ENCODE data around the gene SENP5. TPM values are rescaled to one million over a fixed set of nuclear protein-coding genes. Genes with fewer than 3 reads are reported as not detected.
A peak's percentile ranks its signal among the peaks of the same experiment; 100 is the strongest.

Gene SENP5
- total and polyA plus RNA-seq, 2 experiments from 2014 or later, result 16.8 to 37.9 TPM

DNA sequence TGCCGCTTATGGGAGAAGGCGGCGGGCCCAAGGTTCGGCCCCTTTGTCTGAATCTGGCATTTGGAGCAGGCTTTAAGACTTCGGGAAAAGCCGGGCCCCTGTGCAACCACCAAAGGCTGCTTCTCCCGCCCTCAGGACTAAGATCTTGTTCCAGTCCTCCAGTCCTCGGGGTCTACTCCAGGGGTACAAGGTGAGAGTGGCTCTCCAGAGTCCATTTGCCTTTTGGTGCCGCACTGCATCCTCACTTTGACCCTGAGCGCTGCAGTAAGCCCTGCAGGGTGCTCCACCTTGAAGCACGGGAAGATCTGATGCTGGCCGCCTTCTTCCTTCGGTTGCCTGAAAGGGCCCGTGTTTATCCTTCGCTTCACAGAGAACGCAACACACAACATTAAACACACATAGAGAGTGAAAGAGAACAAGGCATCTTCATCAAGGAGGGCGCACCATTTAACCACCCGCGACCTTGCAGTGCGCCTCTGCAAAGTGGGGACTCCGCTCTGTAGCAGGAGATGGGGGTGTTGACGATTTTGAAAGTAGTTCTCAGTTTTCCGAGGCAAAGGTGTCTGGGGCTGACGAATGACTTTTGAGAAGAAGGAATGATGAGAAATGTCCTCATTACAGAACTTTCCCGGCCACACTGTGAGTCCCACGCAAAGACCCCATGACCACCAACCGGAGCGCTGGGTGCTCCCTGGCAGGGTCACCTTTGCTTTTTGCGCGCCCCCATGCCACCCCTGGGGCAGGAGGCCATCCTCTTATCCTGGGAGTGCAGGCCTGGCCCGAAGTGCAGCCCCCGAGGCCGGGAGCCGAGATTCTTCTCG lies 99.9 kb downstream of the SENP5 start:
- H3K4me3 ChIP-seq, result no peak overlapping the region
- WGBS (ENCODE audit: low lambda C conversion rate, missing lambda C conversion rate), result 72% methylated on average over 34 of the region's 35 CpGs
- no peaks in the 10 kb centered on the region for H4K20me1 ChIP-seq (ENCODE audit: insufficient read depth, poor library complexity, severe bottlenecking)
- peaks cover 25% of the 10 kb centered on the region for H3K79me2 ChIP-seq
- no peak for DNase-seq (ENCODE audit: low spot score)
- H3K27ac ChIP-seq, result peak overlapping the region; percentile 74
- H3K9me2 ChIP-seq (replicated peaks; ENCODE audit: insufficient read depth), result no peaks in the 10 kb centered on the region
- peaks cover 18% of the 10 kb centered on the region for H3K4me1 ChIP-seq (ENCODE audit: insufficient read depth)
- peak overlapping the region; percentile 100 for H3K4me2 ChIP-seq
- no peaks in the 10 kb centered on the region for H3K36me3 ChIP-seq (replicated peaks; ENCODE audit: insufficient read depth, low read depth)
- H2AFZ ChIP-seq, result no peak overlapping the region
- TF ChIP-seq, protein P1, sequence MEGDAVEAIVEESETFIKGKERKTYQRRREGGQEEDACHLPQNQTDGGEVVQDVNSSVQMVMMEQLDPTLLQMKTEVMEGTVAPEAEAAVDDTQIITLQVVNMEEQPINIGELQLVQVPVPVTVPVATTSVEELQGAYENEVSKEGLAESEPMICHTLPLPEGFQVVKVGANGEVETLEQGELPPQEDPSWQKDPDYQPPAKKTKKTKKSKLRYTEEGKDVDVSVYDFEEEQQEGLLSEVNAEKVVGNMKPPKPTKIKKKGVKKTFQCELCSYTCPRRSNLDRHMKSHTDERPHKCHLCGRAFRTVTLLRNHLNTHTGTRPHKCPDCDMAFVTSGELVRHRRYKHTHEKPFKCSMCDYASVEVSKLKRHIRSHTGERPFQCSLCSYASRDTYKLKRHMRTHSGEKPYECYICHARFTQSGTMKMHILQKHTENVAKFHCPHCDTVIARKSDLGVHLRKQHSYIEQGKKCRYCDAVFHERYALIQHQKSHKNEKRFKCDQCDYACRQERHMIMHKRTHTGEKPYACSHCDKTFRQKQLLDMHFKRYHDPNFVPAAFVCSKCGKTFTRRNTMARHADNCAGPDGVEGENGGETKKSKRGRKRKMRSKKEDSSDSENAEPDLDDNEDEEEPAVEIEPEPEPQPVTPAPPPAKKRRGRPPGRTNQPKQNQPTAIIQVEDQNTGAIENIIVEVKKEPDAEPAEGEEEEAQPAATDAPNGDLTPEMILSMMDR (IDR thresholded peaks at IDR 0.05; ENCODE audit: poor library complexity), result no peak
- TF ChIP-seq EZH2 (IDR thresholded peaks at IDR 0.05; ENCODE audit: borderline replicate concordance), result peak; percentile 6
- no peak for TF ChIP-seq EZH2phosphoT487 (IDR thresholded peaks at IDR 0.05; ENCODE audit: low read depth, severe bottlenecking, unreplicated experiment)
- peaks cover 4% of the 10 kb centered on the region for H3K27me3 ChIP-seq
- H3K9me3 ChIP-seq (ENCODE audit: low read depth), result no peaks in the 10 kb centered on the region

DNA sequence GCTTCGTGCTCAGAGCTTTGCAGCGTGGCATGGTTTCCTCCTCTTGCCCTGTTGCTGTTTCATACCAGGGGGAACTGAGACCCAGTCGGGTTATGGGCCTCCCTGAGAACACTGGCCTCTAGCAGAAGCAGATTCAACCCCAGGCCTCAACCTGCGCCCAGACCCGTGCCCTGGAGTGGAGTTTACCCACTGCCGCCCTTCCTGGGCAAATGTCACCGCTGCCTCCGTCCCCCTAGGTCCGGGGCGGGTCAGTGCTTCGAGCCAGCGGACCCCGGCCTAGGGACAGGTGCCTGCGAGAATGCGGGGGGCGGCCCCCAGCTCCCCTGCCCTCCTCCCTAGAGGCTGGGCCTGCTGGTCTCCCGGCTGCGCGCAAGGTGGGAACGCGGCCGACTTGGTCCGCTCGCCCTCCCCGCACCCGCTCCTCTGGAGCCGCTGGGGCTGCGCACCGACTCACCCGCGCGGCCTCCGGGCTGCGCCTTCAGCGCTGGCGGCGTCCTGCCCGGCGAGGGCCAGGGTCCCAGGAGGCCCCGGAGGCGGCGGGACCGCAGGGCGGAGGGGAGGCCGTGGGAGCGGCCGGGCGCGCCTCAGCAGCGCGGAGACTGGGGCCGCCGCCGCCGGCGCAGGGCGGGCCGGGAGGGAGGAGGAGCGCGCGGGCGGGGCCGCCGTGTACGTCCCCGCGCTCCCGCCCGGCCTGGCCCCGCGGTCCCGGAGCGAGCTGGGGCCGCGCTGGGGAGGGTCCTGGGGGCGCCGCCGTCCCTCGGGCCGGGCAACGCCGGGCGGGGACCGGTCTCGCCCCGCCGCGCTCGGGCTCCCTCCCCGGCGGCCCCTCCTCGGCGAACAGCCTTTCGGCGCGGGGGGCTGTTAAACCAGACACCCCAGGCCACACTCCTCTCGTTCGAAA lies 100.8 kb downstream of the SENP5 start, which contains the start of gene PIGZ:
TSS of gene PIGZ (minus strand) at position 601 of the 901 bp plus-strand sequence. CDS start 16,802 bp downstream, outside the sequence.
- Histone ChIP-seq H3K4me1 (ENCODE audit: insufficient read depth) (peaks cover 10% of the 10 kb centered on the region), H3K27me3 (peaks cover 4% of the 10 kb centered on the region), H3K27ac (peak within 1 kb of the TSS; percentile 89), H3K79me2 (peaks cover 25% of the 10 kb centered on the region), H3K9me3 (ENCODE audit: low read depth) (no peaks in the 10 kb centered on the region), H3K4me2 (peak within 1 kb of the TSS; percentile 100), H3K4me3 (peak within 1 kb of the TSS; percentile 83), H3K9me2 (replicated peaks; ENCODE audit: insufficient read depth) (no peaks in the 10 kb centered on the region), H4K20me1 (ENCODE audit: insufficient read depth, poor library complexity, severe bottlenecking) (no peaks in the 10 kb centered on the region), H2AFZ (peak within 1 kb of the TSS; percentile 93), H3K36me3 (replicated peaks; ENCODE audit: insufficient read depth, low read depth) (no peaks in the 10 kb centered on the region)
- TF ChIP-seq EZH2 (IDR thresholded peaks at IDR 0.05; ENCODE audit: borderline replicate concordance), result peak; percentile 15
- no peak for TF ChIP-seq EZH2phosphoT487 (IDR thresholded peaks at IDR 0.05; ENCODE audit: low read depth, severe bottlenecking, unreplicated experiment)
- TF ChIP-seq, protein P1 (IDR thresholded peaks at IDR 0.05; ENCODE audit: poor library complexity), result no peak
- 11% methylated on average over 31 of the region's 98 CpGs for WGBS (ENCODE audit: low lambda C conversion rate, missing lambda C conversion rate)
- DNase-seq (ENCODE audit: low spot score), result peak; percentile 81

DNA sequence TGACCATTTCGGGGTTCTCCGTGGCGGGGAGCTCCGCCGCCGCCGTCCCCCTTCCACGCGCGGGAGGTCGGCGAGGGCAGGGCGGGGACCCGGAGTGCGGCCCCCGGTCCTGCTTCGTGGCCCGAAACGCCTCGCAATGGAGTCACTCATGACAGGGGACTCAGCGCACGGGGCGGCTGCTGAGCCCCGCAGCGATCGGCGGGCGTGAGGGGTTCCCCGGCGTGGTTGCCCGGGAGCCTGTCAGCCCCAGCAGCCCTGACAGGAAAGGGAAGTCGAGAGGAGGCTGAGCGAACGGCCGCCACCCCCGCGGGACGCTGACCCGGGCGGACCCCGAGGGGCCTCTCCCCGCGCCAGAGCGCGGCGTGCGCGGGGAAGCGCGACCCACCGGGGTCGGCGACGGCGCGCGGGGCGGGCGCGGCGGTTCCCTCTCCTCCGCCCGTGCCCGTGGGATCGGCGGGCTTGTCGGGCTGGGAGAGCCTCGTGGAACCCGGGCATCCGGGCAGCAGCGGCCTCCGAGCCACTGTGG lies 101.5 kb downstream of the SENP5 start:
- WGBS (ENCODE audit: low lambda C conversion rate, missing lambda C conversion rate), result 2% methylated on average over 39 of the region's 72 CpGs
- peaks cover 9% of the 10 kb centered on the region for H3K4me1 ChIP-seq (ENCODE audit: insufficient read depth)

More for the DNA sequence above, 101.5 kb downstream of the SENP5 start:
- TF ChIP-seq EZH2 (IDR thresholded peaks at IDR 0.05; ENCODE audit: borderline replicate concordance) (no peak), EZH2phosphoT487 (IDR thresholded peaks at IDR 0.05; ENCODE audit: low read depth, severe bottlenecking, unreplicated experiment) (no peak)
- TF ChIP-seq, protein P1 (IDR thresholded peaks at IDR 0.05; ENCODE audit: poor library complexity), result no peak
- Histone ChIP-seq H3K9me2 (replicated peaks; ENCODE audit: insufficient read depth) (no peaks in the 10 kb centered on the region), H4K20me1 (ENCODE audit: insufficient read depth, poor library complexity, severe bottlenecking) (no peaks in the 10 kb centered on the region), H3K4me2 (peak overlapping the region; percentile 100), H3K79me2 (peaks cover 25% of the 10 kb centered on the region), H3K27ac (peak overlapping the region; percentile 89), H3K4me3 (peak overlapping the region; percentile 83), H3K36me3 (replicated peaks; ENCODE audit: insufficient read depth, low read depth) (no peaks in the 10 kb centered on the region), H3K9me3 (ENCODE audit: low read depth) (no peaks in the 10 kb centered on the region), H3K27me3 (peaks cover 4% of the 10 kb centered on the region), H2AFZ (peak overlapping the region; percentile 93)
- DNase-seq (ENCODE audit: low spot score), result peak; percentile 41
